HEK293 (cell line): ENCODE results near the gene IL17B.

Source experiments
- ZNF274 ChIP-seq, 2 experiments: fragments of 200-500 bp in 1 of 2; fragments of 450-650 bp in 1 of 2; sonication (Bioruptor generic) in 1 of 2; formaldehyde crosslinking in 1 of 2; IDR thresholded peaks; 2 replicates each; pipeline versions ENCODE4 v1.5.1 to v1.6.1; 2014 to 2016; ENCODE audit warnings: borderline replicate concordance in 1 of 2, inconsistent platforms in 1 of 2, low read length in 1 of 2, missing biosample characterization in 1 of 2, missing genetic modification characterization in 1 of 2
- ZNF404 ChIP-seq: fragments of 450-650 bp; formaldehyde crosslinking; IDR thresholded peaks from 2 replicates; pipeline ENCODE4 v1.5.1; 2017; ENCODE audit warnings: missing biosample characterization, missing genetic modification characterization

GRCh38 chr5:149410071-149410470 lies 31.0 kb upstream of the IL17B start:
- TF ChIP-seq ZNF274 (IDR thresholded peaks at IDR 0.05; ENCODE audit: low read length) (no peak), ZNF274 (tag by site-specific recombination; IDR thresholded peaks at IDR 0.05; ENCODE audit: borderline replicate concordance) (no peak), ZNF404 (no peak)
